Gastrocnemius medialis (tissue), 4 donors: Measurements from ENCODE around the gene SH3BP4. TPM values are rescaled to one million over a fixed set of nuclear protein-coding genes. Genes with fewer than 3 reads are reported as not detected.

Source experiments
- ATAC-seq, 2 donors: fragments of 150-250 bp; one replicate each; pipeline ENCODE4 v1.9.1; 2016
- DNase-seq, 2 donors: peaks; one replicate each; pipeline ENCODE4 v3.0.0-alpha.2; 2019
- H3K27ac ChIP-seq, 4 donors: fragments of 200-600 bp; sonication (generic); 1 replicate in 1 of 4; 2 replicates in 3 of 4; pipeline ENCODE4 v1.5.1; 2016 to 2018; ENCODE audit warnings: mild to moderate bottlenecking in 2 of 4, moderate library complexity in 1 of 4
- H3K27me3 ChIP-seq, 3 donors: fragments of 200-600 bp; sonication (generic) in 2 of 3; 1 replicate in 1 of 3; 2 replicates in 2 of 3; pipeline versions ENCODE4 v1.5.1 to v1.6.0; 2016 to 2019; ENCODE audit warnings: mild to moderate bottlenecking in 1 of 3, moderate library complexity in 1 of 3
- H3K36me3 ChIP-seq, 2 donors: fragments of 200-600 bp; sonication (generic) in 1 of 2; one replicate each; pipeline ENCODE4 v1.5.1; 2017 to 2018
- H3K4me1 ChIP-seq, 2 donors: fragments of 200-600 bp; sonication (generic) in 1 of 2; one replicate each; pipeline ENCODE4 v1.5.1; 2016 to 2017; ENCODE audit warnings: mild to moderate bottlenecking in 2 of 2
- H3K4me3 ChIP-seq, 4 donors: fragments of 200-600 bp; sonication (generic) in 3 of 4; 1 replicate in 1 of 4; 2 replicates in 3 of 4; pipeline ENCODE4 v1.5.1; 2016 to 2019; ENCODE audit warnings: mild to moderate bottlenecking in 2 of 4
- H3K9me3 ChIP-seq, 3 donors: fragments of 200-600 bp; sonication (generic) in 2 of 3; 1 replicate in 1 of 3; 2 replicates in 2 of 3; pipeline ENCODE4 v1.5.1; 2016 to 2019
- POLR2A ChIP-seq, 2 donors: fragments of 450-650 bp; IDR thresholded peaks; one replicate each; pipeline ENCODE4 v1.6.1; 2017; ENCODE audit warnings: antibody characterized with exemption in 2 of 2, mild to moderate bottlenecking in 2 of 2, moderate library complexity in 2 of 2
- in situ Hi-C, 4 donors: fragments of 200-750 bp; cut with MboI; loops; one replicate each; pipeline versions ENCODE4 v1.15.0 to v1.8.0; 2017; ENCODE audit warnings: low sequenced_read_pairs in 4 of 4
- intact Hi-C: fragments of 100-400 bp; cut with DNase I; formaldehyde crosslinking; loops from one replicate; pipeline ENCODE4 v1.15.1; 2023; ENCODE audit warnings: low total_unique reads
- total RNA-seq, 4 donors: library from RNA; depleted of rRNA; stranded (reverse); fragments of >200 nt; gene quantifications; one replicate each; pipeline versions ENCODE4 v1.1.0 to v1.2.3, GENCODE V29; 2016
- TF ChIP-seq, protein P1 (sequence below), 5 experiments: fragments of 450-650 bp in 3 of 5; fragments of 200-600 bp in 2 of 5; sonication (generic) in 2 of 5; IDR thresholded peaks in 4 of 5; conservative IDR thresholded peaks in 1 of 5; 1 replicate in 4 of 5; 2 replicates in 1 of 5; pipeline ENCODE4 v1.5.1; 2016 to 2019; ENCODE audit warnings: antibody characterized with exemption in 5 of 5, mild to moderate bottlenecking in 3 of 5, moderate library complexity in 3 of 5

SH3BP4 gene
- total RNA-seq, 4 donors from 2014 or later, result 10.2 to 36.9 (median 15.9) TPM

GRCh38 chr2:234999740-235000425, 48.1 kb downstream of the SH3BP4 start:
- peak overlapping the region in 2 of 4 donors; percentile 49 to 59 for H3K27ac ChIP-seq
- in situ Hi-C loops, result no loop called here
- no peaks in the 10 kb centered on the region for H3K27me3 ChIP-seq
- no peak for ATAC-seq
- no peaks in the 10 kb centered on the region for H3K36me3 ChIP-seq
- intact Hi-C loops, result no loop called here
- DNase-seq, result no peak
- peaks cover 6 to 12% of the 10 kb centered on the region in 2 donors for H3K4me1 ChIP-seq
- H3K9me3 ChIP-seq, result no peaks in the 10 kb centered on the region
- no peak overlapping the region for H3K4me3 ChIP-seq
- no peak for TF ChIP-seq POLR2A (IDR thresholded peaks at IDR 0.05)
- TF ChIP-seq, protein P1, sequence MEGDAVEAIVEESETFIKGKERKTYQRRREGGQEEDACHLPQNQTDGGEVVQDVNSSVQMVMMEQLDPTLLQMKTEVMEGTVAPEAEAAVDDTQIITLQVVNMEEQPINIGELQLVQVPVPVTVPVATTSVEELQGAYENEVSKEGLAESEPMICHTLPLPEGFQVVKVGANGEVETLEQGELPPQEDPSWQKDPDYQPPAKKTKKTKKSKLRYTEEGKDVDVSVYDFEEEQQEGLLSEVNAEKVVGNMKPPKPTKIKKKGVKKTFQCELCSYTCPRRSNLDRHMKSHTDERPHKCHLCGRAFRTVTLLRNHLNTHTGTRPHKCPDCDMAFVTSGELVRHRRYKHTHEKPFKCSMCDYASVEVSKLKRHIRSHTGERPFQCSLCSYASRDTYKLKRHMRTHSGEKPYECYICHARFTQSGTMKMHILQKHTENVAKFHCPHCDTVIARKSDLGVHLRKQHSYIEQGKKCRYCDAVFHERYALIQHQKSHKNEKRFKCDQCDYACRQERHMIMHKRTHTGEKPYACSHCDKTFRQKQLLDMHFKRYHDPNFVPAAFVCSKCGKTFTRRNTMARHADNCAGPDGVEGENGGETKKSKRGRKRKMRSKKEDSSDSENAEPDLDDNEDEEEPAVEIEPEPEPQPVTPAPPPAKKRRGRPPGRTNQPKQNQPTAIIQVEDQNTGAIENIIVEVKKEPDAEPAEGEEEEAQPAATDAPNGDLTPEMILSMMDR (IDR thresholded peaks at IDR 0.05 in 4 of 5, conservative IDR thresholded peaks at IDR 0.05 in 1 of 5), result no peak

DNA sequence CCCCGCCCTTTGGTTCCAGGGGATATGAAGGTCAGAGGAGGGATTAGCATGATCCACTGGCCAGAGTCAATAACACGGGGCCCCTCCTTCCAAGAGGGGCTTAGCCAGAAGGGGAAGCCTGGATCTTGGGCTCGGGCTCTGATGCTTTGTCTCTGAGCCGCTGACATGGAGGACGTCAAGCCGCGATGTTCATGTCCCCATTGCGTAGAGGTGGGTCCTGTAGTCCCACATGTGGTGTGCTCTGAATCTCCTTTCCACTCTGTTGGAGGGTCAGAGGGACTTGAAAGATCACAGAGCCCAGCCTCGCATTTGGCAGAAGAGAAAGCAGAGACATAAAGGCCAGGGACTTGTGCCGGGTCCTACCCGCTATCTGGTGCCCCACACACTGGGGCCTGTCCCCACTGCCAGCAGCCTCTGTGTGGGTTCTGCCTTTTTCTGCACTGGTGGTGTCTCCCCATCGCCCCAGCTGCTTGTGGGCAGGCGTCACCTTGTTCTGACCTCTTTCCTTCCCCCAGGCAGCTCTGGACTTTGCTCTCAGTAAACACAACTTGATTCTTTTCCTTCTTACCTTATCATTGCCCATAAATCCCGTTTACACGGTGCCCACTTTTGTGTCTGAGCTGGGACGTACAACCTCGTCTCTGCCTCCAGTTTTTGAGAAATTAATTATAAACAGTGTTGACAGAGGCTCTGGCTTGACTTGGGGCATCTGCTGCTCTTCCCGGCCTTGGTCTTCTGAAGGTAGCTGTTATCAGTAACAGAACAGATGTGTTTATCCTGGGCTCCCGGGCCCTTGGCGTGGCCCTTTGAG, 48.8 kb downstream of the SH3BP4 start:
- Histone ChIP-seq H3K27me3 (no peaks in the 10 kb centered on the region), H3K4me3 (no peak overlapping the region), H3K36me3 (no peaks in the 10 kb centered on the region), H3K9me3 (no peaks in the 10 kb centered on the region), H3K4me1 (peaks cover 14 to 19% of the 10 kb centered on the region in 2 donors), H3K27ac (no peak overlapping the region)
- intact Hi-C loops (no loop called here), in situ Hi-C loops (no loop called here)
- no peak for ATAC-seq
- no peak for DNase-seq
- TF ChIP-seq, protein P1 (IDR thresholded peaks at IDR 0.05 in 4 of 5, conservative IDR thresholded peaks at IDR 0.05 in 1 of 5), result no peak
- no peak for TF ChIP-seq POLR2A (IDR thresholded peaks at IDR 0.05)

DNA sequence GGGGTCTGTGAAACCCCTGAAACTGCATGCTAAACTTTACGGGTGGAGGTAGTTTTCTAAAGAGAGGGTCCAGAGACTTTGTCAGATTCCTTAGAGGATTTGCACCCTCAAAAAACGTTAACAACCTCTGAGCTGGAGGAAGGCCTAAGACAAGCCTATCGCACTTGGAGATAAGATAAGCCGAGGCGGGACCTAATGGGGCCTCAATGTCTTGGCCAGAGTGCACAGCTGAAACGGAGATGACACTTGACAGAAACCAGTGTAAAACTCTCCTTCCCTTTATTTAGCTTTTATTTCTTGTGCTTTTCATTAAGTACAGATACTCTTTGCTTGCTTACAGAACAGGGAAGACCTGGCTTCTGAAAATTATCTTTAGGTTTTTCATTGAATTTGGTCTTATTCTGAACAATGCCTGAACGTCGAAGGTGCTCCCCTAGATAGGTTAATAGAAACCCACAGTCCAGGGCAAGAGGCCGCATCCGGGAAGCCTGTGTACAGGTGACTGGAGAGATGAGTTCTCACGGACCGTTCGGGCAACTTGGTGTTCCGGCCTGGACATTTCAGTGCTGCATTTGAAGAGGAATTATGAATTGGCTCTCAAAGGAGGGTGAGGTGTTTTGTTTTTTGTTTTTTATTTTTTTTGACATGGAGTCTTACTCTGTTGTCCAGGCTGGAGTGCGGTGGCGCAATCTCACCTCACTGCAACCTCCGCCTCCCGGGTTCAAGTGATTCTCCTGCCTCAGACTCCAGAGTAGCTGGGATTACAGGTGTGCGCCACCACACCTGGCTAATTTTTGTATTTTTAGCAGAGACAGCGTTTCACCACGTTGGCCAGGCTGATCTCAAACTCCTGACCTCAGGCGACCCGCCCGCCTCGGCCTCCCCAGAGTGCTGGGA, 49.7 kb downstream of the SH3BP4 start:
- peaks cover 21 to 24% of the 10 kb centered on the region in 2 donors for H3K4me1 ChIP-seq
- in situ Hi-C loops, result no loop called here
- TF ChIP-seq POLR2A (IDR thresholded peaks at IDR 0.05), result no peak
- TF ChIP-seq, protein P1 (IDR thresholded peaks at IDR 0.05 in 4 of 5, conservative IDR thresholded peaks at IDR 0.05 in 1 of 5), result no peak
- no peak for ATAC-seq
- H3K27me3 ChIP-seq, result no peaks in the 10 kb centered on the region
- intact Hi-C loops, result no loop called here
- peak overlapping the region in 3 of 4 donors; percentile 28 to 60 (median 43) for H3K27ac ChIP-seq
- no peak for DNase-seq
- no peaks in the 10 kb centered on the region for H3K9me3 ChIP-seq
- H3K4me3 ChIP-seq, result no peak overlapping the region
- no peaks in the 10 kb centered on the region for H3K36me3 ChIP-seq

- Histone ChIP-seq H3K9me3 (no peaks in the 10 kb centered on the region), H3K4me1 (peaks cover 29% of the 10 kb centered on the region in 2 donors), H3K27ac (peak overlapping the region; percentile 42 to 79 (median 70)), H3K4me3 (no peak overlapping the region), H3K27me3 (no peaks in the 10 kb centered on the region), H3K36me3 (no peaks in the 10 kb centered on the region)
- no peak for TF ChIP-seq POLR2A (IDR thresholded peaks at IDR 0.05)
- TF ChIP-seq, protein P1 (IDR thresholded peaks at IDR 0.05 in 4 of 5, conservative IDR thresholded peaks at IDR 0.05 in 1 of 5), result no peak
- intact Hi-C loops (no loop called here), in situ Hi-C loops (no loop called here)
- DNase-seq (peak; percentile 34 to 65), ATAC-seq (peak; percentile 57 to 66)
These were observed 50.6 kb downstream of the SH3BP4 start for GRCh38 chr2:235002198-235003095.
